Kasumi-1 (cell line): Measurements from ENCODE around the gene CIAPIN1.

Experiments used
- DNase-seq, 2 experiments: peaks; one replicate each; lab custom pipeline; 2025; lab: John Stamatoyannopoulos, UW

Gene CIAPIN1

GRCh38 chr16:57382535-57383275 is 64.5 kb downstream of the CIAPIN1 start:
- DNase-seq, result no peak

DNA sequence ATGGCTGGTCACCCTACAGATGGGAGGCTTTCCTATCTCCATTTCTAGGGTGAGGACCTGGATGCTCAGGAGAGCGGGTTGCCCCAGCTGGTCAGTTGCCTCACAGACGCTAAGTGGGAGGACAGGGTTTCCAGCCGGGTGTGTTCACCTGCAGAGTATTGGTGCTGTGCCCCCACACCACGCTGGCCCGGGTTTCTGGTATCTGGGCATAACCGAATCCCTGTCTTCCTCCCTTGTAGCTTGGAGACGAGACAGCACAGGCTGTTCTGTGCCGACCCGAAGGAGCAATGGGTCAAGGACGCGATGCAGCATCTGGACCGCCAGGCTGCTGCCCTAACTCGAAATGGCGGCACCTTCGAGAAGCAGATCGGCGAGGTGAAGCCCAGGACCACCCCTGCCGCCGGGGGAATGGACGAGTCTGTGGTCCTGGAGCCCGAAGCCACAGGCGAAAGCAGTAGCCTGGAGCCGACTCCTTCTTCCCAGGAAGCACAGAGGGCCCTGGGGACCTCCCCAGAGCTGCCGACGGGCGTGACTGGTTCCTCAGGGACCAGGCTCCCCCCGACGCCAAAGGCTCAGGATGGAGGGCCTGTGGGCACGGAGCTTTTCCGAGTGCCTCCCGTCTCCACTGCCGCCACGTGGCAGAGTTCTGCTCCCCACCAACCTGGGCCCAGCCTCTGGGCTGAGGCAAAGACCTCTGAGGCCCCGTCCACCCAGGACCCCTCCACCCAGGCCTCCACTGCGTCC is 65.2 kb downstream of the CIAPIN1 start:
- DNase-seq, result no peak

DNA sequence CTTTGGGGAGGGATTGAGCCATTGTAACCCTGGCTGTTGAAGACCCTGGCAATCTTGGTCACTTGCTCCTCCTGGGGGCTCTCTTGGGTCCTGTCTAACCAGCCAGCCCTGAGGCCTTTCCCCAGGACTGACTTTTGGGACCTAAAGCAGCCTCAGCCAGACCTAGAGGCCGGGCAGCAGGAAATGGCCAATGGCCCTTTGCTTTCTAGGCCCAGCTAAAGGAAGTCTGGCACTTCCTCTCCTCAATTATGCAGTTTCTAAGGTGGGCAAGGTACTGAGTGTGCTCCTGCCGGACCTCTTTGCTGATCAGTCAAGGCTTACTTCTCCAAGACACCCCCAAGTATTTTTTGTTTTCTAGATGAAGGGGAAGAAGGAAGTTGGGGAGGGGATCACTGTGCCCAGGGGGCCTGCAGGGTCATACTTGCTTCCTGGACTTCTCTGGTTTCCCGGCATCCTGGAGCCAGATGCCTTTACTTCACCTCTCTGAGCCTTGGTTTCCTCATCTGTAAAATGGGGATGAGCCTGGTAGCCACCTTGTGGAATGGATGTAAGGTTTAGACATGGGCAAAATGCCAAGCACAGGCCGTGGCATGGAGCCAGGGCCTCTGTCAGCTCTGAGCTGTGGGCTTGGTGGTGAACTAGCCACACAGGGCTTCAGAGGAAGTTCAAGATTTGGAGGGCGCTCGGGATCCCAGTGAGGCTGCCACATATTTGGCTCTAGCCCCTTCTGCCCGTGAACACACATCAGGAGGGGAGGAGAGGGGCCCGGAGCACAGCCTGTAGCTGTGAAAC is 66.3 kb downstream of the CIAPIN1 start:
- no peak for DNase-seq

DNA sequence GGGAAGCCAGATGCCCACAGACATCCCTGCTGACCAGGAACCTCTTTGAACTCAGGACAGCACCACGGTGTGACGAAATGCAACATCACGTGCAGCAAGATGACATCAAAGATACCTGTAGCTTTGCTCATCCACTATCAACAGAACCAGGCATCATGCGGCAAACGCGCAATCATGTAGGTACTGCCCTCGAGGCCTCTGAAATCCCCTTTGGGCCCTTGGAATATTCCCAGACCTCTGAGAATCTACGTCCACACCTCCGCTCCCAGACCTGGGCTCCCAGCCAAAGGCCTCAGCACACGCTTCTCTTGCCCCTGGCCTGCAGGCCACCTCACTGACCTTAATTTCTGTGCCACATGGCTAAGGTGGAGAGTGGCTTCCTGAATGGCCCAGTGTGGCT is 67.6 kb downstream of the CIAPIN1 start:
- no peak for DNase-seq
